H9 (cell line): ENCODE measurements around the gene C10orf105. TPM values are rescaled to one million over a fixed set of nuclear protein-coding genes. Genes with fewer than 3 reads are reported as not detected.

Source experiments
- DNase-seq: peaks from one replicate; pipeline ENCODE4 v3.0.0-alpha.2; 2017
- H2AFZ ChIP-seq: one replicate; pipeline ENCODE4 v1.6.1; 2013; ENCODE audit warnings: mild to moderate bottlenecking, low read length, control low read depth, moderate library complexity
- H2AK5ac ChIP-seq: 2 replicates; pipeline ENCODE4 v1.6.1; 2013; ENCODE audit warnings: low read length, control low read depth, mixed read lengths; ENCODE audit not compliant: insufficient read length
- H2BK120ac ChIP-seq: one replicate; pipeline ENCODE4 v1.6.1; 2013; ENCODE audit warnings: low read depth, mild to moderate bottlenecking, low read length, control low read depth, inconsistent platforms; ENCODE audit not compliant: poor library complexity, severe bottlenecking
- H2BK12ac ChIP-seq: 2 replicates; pipeline ENCODE4 v1.6.1; 2013; ENCODE audit warnings: low read length, control low read depth, mixed read lengths, low read depth; ENCODE audit not compliant: insufficient read length
- H2BK15ac ChIP-seq: 2 replicates; pipeline ENCODE4 v1.6.1; 2013; ENCODE audit warnings: low read depth, low read length, control low read depth
- H2BK20ac ChIP-seq: one replicate; pipeline ENCODE4 v1.6.1; 2013; ENCODE audit warnings: low read depth, mild to moderate bottlenecking, low read length, control low read depth, inconsistent platforms; ENCODE audit not compliant: poor library complexity, severe bottlenecking
- H2BK5ac ChIP-seq: 2 replicates; pipeline ENCODE4 v1.6.1; 2013; ENCODE audit warnings: low read length, control low read depth, mixed read lengths; ENCODE audit not compliant: insufficient read length
- H3K14ac ChIP-seq: 2 replicates; pipeline ENCODE4 v1.6.1; 2013; ENCODE audit warnings: low read length, control low read depth; ENCODE audit not compliant: insufficient read depth
- H3K18ac ChIP-seq: 2 replicates; pipeline ENCODE4 v1.6.1; 2013; ENCODE audit warnings: low read depth, mild to moderate bottlenecking, mixed read lengths, low read length, control low read depth; ENCODE audit not compliant: insufficient read length
- H3K23ac ChIP-seq: 2 replicates; pipeline ENCODE4 v1.6.1; 2013; ENCODE audit warnings: low read length, control low read depth, mixed read lengths, low read depth; ENCODE audit not compliant: insufficient read length
- H3K23me2 ChIP-seq: 2 replicates; pipeline ENCODE4 v1.6.1; 2013; ENCODE audit warnings: low read depth, mild to moderate bottlenecking, mixed read lengths, low read length, control low read depth; ENCODE audit not compliant: insufficient read length, poor library complexity, severe bottlenecking
- H3K27ac ChIP-seq: 2 replicates; pipeline ENCODE4 v1.5.1; 2013; ENCODE audit warnings: low read length, control low read depth, mixed read lengths, low read depth; ENCODE audit not compliant: insufficient read length
- H3K27me3 ChIP-seq: 2 replicates; pipeline ENCODE4 v1.6.1; 2013; ENCODE audit warnings: low read length, control low read depth, inconsistent platforms; ENCODE audit not compliant: insufficient read depth
- H3K4ac ChIP-seq: 2 replicates; pipeline ENCODE4 v1.6.1; 2013; ENCODE audit warnings: low read depth, mild to moderate bottlenecking, control low read depth, inconsistent platforms, low read length, moderate library complexity
- H3K4me1 ChIP-seq: 2 replicates; pipeline ENCODE4 v1.6.1; 2013; ENCODE audit warnings: low read length, control low read depth, inconsistent platforms; ENCODE audit not compliant: insufficient read depth
- H3K4me2 ChIP-seq: 2 replicates; pipeline ENCODE4 v1.6.1; 2013; ENCODE audit warnings: low read length, control low read depth, mixed read lengths; ENCODE audit not compliant: insufficient read length, insufficient read depth
- H3K56ac ChIP-seq: 2 replicates; pipeline ENCODE4 v1.6.1; 2013; ENCODE audit warnings: low read depth, mild to moderate bottlenecking, mixed read lengths, low read length, control low read depth; ENCODE audit not compliant: insufficient read length
- H3K79me1 ChIP-seq: 2 replicates; pipeline ENCODE4 v1.6.1; 2013; ENCODE audit warnings: low read depth, mild to moderate bottlenecking, moderate library complexity, low read length, control low read depth, inconsistent platforms; ENCODE audit not compliant: insufficient read depth, poor library complexity, severe bottlenecking
- H3K79me2 ChIP-seq: 2 replicates; pipeline ENCODE4 v1.6.1; 2013; ENCODE audit warnings: low read length, control low read depth, inconsistent platforms; ENCODE audit not compliant: insufficient read depth
- H3K9ac ChIP-seq: 2 replicates; pipeline ENCODE4 v1.6.1; 2013; ENCODE audit warnings: low read length, control low read depth, mixed read lengths; ENCODE audit not compliant: insufficient read length; ENCODE audit errors: extremely low read depth
- H3K9me3 ChIP-seq: one replicate; pipeline ENCODE4 v1.6.1; 2013; ENCODE audit warnings: low read depth, low read length, inconsistent platforms; ENCODE audit not compliant: control insufficient read depth
- H3T11ph ChIP-seq: one replicate; pipeline ENCODE4 v1.6.1; 2013; ENCODE audit warnings: mild to moderate bottlenecking, low read length, control low read depth, inconsistent platforms
- H4K20me1 ChIP-seq: one replicate; pipeline ENCODE4 v1.6.1; 2013; ENCODE audit not compliant: control insufficient read depth, insufficient read length, insufficient read depth
- H4K5ac ChIP-seq: 2 replicates; pipeline ENCODE4 v1.6.1; 2013; ENCODE audit warnings: low read depth, mild to moderate bottlenecking, mixed read lengths, low read length, control low read depth; ENCODE audit not compliant: insufficient read length
- H4K8ac ChIP-seq: replicated peaks from 2 replicates; pipeline ENCODE4 v1.6.1; 2013; ENCODE audit warnings: low read length, control low read depth, mixed read lengths, low read depth; ENCODE audit not compliant: insufficient read length
- H4K91ac ChIP-seq: 2 replicates; pipeline ENCODE4 v1.6.1; 2013; ENCODE audit warnings: low read depth, mild to moderate bottlenecking, moderate library complexity, mixed read lengths, low read length, control low read depth; ENCODE audit not compliant: insufficient read length
- H3K27ac Mint-ChIP-seq, 3 experiments: 2 replicates in 2 of 3; 3 replicates in 1 of 3; pipeline ENCODE4 v1.8.0; 2020 to 2021; ENCODE audit warnings: mixed read lengths in 3 of 3, mild to moderate bottlenecking in 1 of 3, moderate library complexity in 1 of 3
- H3K27me3 Mint-ChIP-seq: 2 replicates; pipeline ENCODE4 v1.8.0; 2021; ENCODE audit warnings: low read depth, mild to moderate bottlenecking, moderate library complexity, mixed read lengths
- H3K36me3 Mint-ChIP-seq, 3 experiments: 2 replicates in 2 of 3; 3 replicates in 1 of 3; pipeline ENCODE4 v1.8.0; 2020 to 2021; ENCODE audit warnings: low read depth in 3 of 3, mixed read lengths in 3 of 3; ENCODE audit not compliant: insufficient read depth in 1 of 3
- H3K4me1 Mint-ChIP-seq, 2 experiments: 2 replicates each; pipeline ENCODE4 v1.8.0; 2020; ENCODE audit warnings: mixed read lengths in 2 of 2
- H3K4me3 Mint-ChIP-seq, 2 experiments: 2 replicates in 1 of 2; 3 replicates in 1 of 2; pipeline ENCODE4 v1.8.0; 2020 to 2021; ENCODE audit warnings: mild to moderate bottlenecking in 2 of 2, mixed read lengths in 2 of 2, moderate library complexity in 1 of 2
- H3K9me3 Mint-ChIP-seq, 2 experiments: 2 replicates in 1 of 2; 3 replicates in 1 of 2; pipeline ENCODE4 v1.8.0; 2020; ENCODE audit warnings: mild to moderate bottlenecking in 2 of 2, mixed read lengths in 2 of 2, moderate library complexity in 1 of 2
- CTCF ChIP-seq: fragments of 200-600 bp; sonication (generic); conservative IDR thresholded peaks from 3 replicates; pipeline ENCODE4 v1.8.0; 2021; ENCODE audit warnings: antibody characterized with exemption, mild to moderate bottlenecking
- WGBS: extraction: QIAGEN DNeasy Blood & Tissue Kit; methylation state at CpG from one replicate; pipeline ENCODE4 v1.1.7; 2013; ENCODE audit warnings: missing lambda C conversion rate, low lambda C conversion rate, mixed read lengths; ENCODE audit not compliant: insufficient read length; ENCODE audit errors: extremely low coverage; 5-methylcytosine and 5-hydroxymethylcytosine counted together
- total RNA-seq: library from RNA; stranded (reverse); gene quantifications from 2 replicates; pipeline ENCODE4 v1.2.1, GENCODE V29; 2021

The C10orf105 gene
- total RNA-seq, 1 experiment from 2014 or later, result 0.26 TPM

- WGBS, result no CpG with 5 or more reads among the region's 10 CpGs
Observed at GRCh38 chr10:71696628-71697326, 22.8 kb downstream of the C10orf105 start.

More at GRCh38 chr10:71696628-71697326, 22.8 kb downstream of the C10orf105 start:
- Histone ChIP-seq H3T11ph (no peak overlapping the region), H2BK120ac (no peak overlapping the region), H3K79me1 (no peaks in the 10 kb centered on the region), H2AFZ (no peak overlapping the region), H3K14ac (no peak overlapping the region), H3K27me3 (no peaks in the 10 kb centered on the region), H3K4me2 (no peak overlapping the region), H4K91ac (no peak overlapping the region), H2BK20ac (no peak overlapping the region), H2AK5ac (no peak overlapping the region), H3K23me2 (no peaks in the 10 kb centered on the region), H4K20me1 (no peaks in the 10 kb centered on the region), H3K4ac (no peak overlapping the region), H3K27ac (no peak overlapping the region), H4K5ac (no peak overlapping the region), H4K8ac (no peak overlapping the region), H3K18ac (no peak overlapping the region), H2BK5ac (no peak overlapping the region), H3K9me3 (no peaks in the 10 kb centered on the region), H3K23ac (no peak overlapping the region), H3K9ac (no peak overlapping the region), H3K56ac (no peak overlapping the region), H2BK15ac (no peak overlapping the region), H3K79me2 (no peaks in the 10 kb centered on the region), H3K4me1 (no peaks in the 10 kb centered on the region), H2BK12ac (no peak overlapping the region)
- H3K27me3 Mint-ChIP-seq, result no peaks in the 10 kb centered on the region
- TF ChIP-seq CTCF, result peak; percentile 97
- H3K27ac Mint-ChIP-seq, result no peak overlapping the region
- H3K4me1 Mint-ChIP-seq, result peaks cover 2 to 9% of the 10 kb centered on the region in 2 experiments; a peak in 3 of 4 replicates
- no peaks in the 10 kb centered on the region for H3K9me3 Mint-ChIP-seq
- H3K4me3 Mint-ChIP-seq, result no peak overlapping the region
- DNase-seq, result peak; percentile 85
- no peaks in the 10 kb centered on the region for H3K36me3 Mint-ChIP-seq
